Measurements from ENCODE around the gene ST3GAL3. TPM values are rescaled to one million over a fixed set of nuclear protein-coding genes. Genes with fewer than 3 reads are reported as not detected.

ST3GAL3 gene
- total and polyA plus RNA-seq, 11 donors = 14.4 to 31.7 (median 26.3) TPM

DNA sequence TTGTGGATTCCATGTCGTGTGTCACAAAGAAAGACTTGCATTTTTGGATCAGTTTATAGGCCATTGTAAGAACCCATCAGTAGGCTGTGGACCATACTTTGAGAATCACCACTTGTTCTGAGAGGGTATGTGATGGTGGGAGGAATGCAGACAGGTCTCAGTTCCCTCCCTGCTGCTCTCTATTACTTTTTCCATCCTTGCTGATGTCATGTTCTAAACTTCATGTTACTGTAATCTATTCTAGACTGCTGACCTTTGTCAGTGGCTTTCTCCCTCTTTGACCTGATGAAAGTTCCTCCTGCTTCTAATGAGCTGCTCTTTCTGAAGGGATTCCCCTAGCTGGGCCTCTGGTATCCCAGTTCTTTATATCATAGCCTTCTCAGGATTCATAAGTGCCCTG is 46.1 kb downstream of the ST3GAL3 start:
- DNase-seq = no peak
- H3K4me3 ChIP-seq = no peak overlapping the region
- no peak for TF ChIP-seq POLR2A (IDR thresholded peaks at IDR 0.05)
- TF ChIP-seq, protein P1, sequence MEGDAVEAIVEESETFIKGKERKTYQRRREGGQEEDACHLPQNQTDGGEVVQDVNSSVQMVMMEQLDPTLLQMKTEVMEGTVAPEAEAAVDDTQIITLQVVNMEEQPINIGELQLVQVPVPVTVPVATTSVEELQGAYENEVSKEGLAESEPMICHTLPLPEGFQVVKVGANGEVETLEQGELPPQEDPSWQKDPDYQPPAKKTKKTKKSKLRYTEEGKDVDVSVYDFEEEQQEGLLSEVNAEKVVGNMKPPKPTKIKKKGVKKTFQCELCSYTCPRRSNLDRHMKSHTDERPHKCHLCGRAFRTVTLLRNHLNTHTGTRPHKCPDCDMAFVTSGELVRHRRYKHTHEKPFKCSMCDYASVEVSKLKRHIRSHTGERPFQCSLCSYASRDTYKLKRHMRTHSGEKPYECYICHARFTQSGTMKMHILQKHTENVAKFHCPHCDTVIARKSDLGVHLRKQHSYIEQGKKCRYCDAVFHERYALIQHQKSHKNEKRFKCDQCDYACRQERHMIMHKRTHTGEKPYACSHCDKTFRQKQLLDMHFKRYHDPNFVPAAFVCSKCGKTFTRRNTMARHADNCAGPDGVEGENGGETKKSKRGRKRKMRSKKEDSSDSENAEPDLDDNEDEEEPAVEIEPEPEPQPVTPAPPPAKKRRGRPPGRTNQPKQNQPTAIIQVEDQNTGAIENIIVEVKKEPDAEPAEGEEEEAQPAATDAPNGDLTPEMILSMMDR (IDR thresholded peaks at IDR 0.05) = no peak
- no peaks in the 10 kb centered on the region for H3K27me3 ChIP-seq
- 79 to 83% (median 81%) methylated on average over 1 of the region's 1 CpG for WGBS, 4 donors
- no peaks in the 10 kb centered on the region for H3K9me3 ChIP-seq
- intact Hi-C loops (cut with DNase I) = no loop called here
- no peaks in the 10 kb centered on the region for H3K4me1 ChIP-seq
- peaks cover 0 to 4% (median 0%) of the 10 kb centered on the region in 9 donors for H3K36me3 ChIP-seq
- no peak overlapping the region for H3K27ac ChIP-seq
- peak in 2 of 4 donors; percentile 46 to 72 for ATAC-seq

DNA sequence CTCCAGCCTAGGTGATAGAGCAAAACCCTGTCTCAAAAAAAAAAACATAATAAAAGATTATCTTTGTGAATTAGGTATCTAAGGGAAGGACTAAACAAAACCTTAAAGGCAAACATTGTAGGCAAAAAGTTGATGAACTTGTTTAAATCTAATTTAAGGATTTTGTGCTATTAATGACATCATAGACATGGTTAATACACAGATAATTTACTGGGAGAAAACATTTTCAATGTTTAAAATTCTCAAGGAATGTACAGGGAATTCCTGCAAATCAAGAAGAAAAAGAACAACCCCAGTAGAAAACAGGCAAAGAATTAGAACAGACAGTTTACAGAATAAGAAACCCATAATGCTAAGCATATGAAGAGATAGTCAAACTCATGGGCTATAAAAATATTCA is 47.6 kb downstream of the ST3GAL3 start:
- DNase-seq = no peak
- H3K27me3 ChIP-seq = no peaks in the 10 kb centered on the region
- no peaks in the 10 kb centered on the region for H3K4me1 ChIP-seq
- H3K36me3 ChIP-seq = peaks cover 0 to 4% (median 0%) of the 10 kb centered on the region in 9 donors
- no peaks in the 10 kb centered on the region for H3K9me3 ChIP-seq
- TF ChIP-seq, protein P1 (IDR thresholded peaks at IDR 0.05) = no peak
- TF ChIP-seq POLR2A (IDR thresholded peaks at IDR 0.05) = no peak
- intact Hi-C loops (cut with DNase I) = no loop called here
- no peak overlapping the region for H3K27ac ChIP-seq
- ATAC-seq = no peak
- H3K4me3 ChIP-seq = no peak overlapping the region

DNA sequence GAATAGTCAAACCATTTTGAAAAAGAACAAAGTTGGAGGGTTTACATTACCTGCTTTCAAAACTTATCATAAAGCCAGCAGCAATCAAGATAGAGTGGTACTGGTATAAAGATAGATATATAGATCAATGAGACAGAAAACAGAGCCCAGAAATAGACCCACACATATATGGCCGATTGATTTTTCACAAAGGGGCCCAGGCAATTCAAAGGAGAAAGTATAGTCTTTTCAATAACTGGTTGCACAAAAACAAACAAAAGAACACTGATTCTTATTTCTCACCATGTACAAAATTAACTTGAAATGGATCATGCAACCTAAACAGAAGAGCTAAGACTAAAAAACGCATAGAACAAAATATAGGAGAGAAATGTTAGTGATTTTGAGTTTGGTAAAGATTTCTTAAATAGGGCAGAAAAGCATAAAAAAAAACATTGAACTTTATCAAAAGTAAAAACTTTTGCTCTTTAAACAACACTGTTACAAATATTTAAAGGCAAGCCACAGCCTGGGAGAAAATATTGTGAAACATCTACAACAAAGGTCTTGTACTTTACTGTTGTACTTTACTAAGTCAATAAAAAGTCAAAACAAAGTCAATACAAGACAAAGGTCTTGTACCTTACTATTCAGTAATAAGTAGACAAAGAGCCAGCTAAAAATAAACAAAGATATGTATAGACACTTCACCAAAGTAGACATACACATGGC is 50.2 kb downstream of the ST3GAL3 start:
- H3K9me3 ChIP-seq = no peaks in the 10 kb centered on the region
- H3K4me1 ChIP-seq = peaks cover 0 to 4% (median 0%) of the 10 kb centered on the region in 12 donors
- DNase-seq (no peak), ATAC-seq (no peak)
- TF ChIP-seq, protein P1 (IDR thresholded peaks at IDR 0.05) = no peak
- no peak for TF ChIP-seq POLR2A (IDR thresholded peaks at IDR 0.05)
- WGBS, 4 donors = 88 to 97% (median 94%) methylated on average over 2 of the region's 2 CpGs
- no peaks in the 10 kb centered on the region for H3K27me3 ChIP-seq
- no peak overlapping the region for H3K4me3 ChIP-seq
- peaks cover 0 to 4% (median 0%) of the 10 kb centered on the region in 9 donors for H3K36me3 ChIP-seq
- intact Hi-C loops (cut with DNase I) = no loop called here
- H3K27ac ChIP-seq = no peak overlapping the region

DNA sequence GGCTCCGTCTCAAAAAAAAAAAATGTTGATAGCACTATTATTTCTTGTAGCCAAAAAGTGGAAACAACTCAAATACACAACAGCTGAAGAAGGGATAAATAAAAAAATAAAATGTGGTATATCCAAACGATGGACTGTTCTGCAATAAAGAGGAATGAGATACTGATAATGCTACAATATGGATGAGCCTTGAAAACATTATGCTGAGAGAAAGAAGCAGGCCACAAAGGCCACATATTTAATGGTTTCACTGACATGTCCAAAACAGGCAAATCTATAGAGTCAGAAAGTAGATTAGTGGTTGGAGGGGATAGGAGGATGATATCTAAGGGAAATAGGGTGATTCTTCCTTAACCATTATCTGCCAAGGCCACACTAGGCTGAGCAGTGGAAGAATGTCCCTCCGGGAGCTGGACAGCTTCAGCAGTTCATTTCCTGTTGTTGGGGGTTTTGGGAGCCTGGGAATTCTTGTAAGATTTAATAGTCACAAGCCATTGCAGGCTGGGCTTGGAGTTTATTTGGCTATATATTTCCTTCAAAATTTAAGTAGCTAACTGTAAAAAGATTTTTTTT is 53.5 kb downstream of the ST3GAL3 start:
- ATAC-seq (no peak), DNase-seq (no peak)
- no peak for TF ChIP-seq POLR2A (IDR thresholded peaks at IDR 0.05)
- TF ChIP-seq, protein P1 (IDR thresholded peaks at IDR 0.05) = no peak
- H3K36me3 ChIP-seq = no peaks in the 10 kb centered on the region
- intact Hi-C loops (cut with DNase I) = loop anchor here in 8 of 10 donors (5.0 to 10.0 kb wide), 6 partner anchors 229 to 286 kb away; partner anchors contain the start of genes PTPRF (in 1 of the 8) and SLC6A9 (in 1 of the 8)
- H3K4me1 ChIP-seq = peaks cover 0 to 16% (median 7%) of the 10 kb centered on the region in 12 donors
- H3K27me3 ChIP-seq = no peaks in the 10 kb centered on the region
- 51 to 73% (median 57%) methylated on average over 3 of the region's 3 CpGs for WGBS, 4 donors
- H3K4me3 ChIP-seq = no peak overlapping the region
- H3K27ac ChIP-seq = no peak overlapping the region
- H3K9me3 ChIP-seq = no peaks in the 10 kb centered on the region
